ENCODE measurements around the gene OSBPL5. TPM values are rescaled to one million over a fixed set of nuclear protein-coding genes. Genes with fewer than 3 reads are reported as not detected.

OSBPL5 gene
- total RNA-seq, 1 donor from 2014 or later: 92.0 TPM

- no peak for TF ChIP-seq CTCF (IDR thresholded peaks at IDR 0.05)
- intact Hi-C loops (cut with DNase I): loop anchor here (5.0 kb wide), 1 partner anchor 44 kb away; the partner anchor contains the start of gene MRGPRG
- no peaks in the 10 kb centered on the region for H3K36me3 ChIP-seq
- H3K27me3 ChIP-seq: no peaks in the 10 kb centered on the region
- H3K27ac ChIP-seq: no peak overlapping the region
- DNase-seq (ENCODE audit: low spot score in 2 of 2): no peak
- H3K4me1 ChIP-seq: peaks cover 3 to 15% of the 10 kb centered on the region in 2 donors
- H3K4me3 ChIP-seq: no peak overlapping the region
- peaks cover 0 to 6% of the 10 kb centered on the region in 2 donors for H3K9me3 ChIP-seq
Observed at GRCh38 chr11:3173795-3174194, 8.7 kb upstream of the OSBPL5 start.

- Histone ChIP-seq H3K36me3 (no peaks in the 10 kb centered on the region), H3K4me1 (peaks cover 3 to 16% of the 10 kb centered on the region in 2 donors), H3K27me3 (no peaks in the 10 kb centered on the region), H3K27ac (no peak overlapping the region), H3K4me3 (no peak overlapping the region), H3K9me3 (peaks cover 0 to 6% of the 10 kb centered on the region in 2 donors)
- TF ChIP-seq CTCF (IDR thresholded peaks at IDR 0.05): no peak
- no peak for DNase-seq (ENCODE audit: low spot score in 2 of 2)
- intact Hi-C loops (cut with DNase I): loop anchor here (5.0 kb wide), 1 partner anchor 45 kb away; the partner anchor contains the start of gene MRGPRG
Observed at GRCh38 chr11:3171931-3172560, 6.9 kb upstream of the OSBPL5 start.

DNA sequence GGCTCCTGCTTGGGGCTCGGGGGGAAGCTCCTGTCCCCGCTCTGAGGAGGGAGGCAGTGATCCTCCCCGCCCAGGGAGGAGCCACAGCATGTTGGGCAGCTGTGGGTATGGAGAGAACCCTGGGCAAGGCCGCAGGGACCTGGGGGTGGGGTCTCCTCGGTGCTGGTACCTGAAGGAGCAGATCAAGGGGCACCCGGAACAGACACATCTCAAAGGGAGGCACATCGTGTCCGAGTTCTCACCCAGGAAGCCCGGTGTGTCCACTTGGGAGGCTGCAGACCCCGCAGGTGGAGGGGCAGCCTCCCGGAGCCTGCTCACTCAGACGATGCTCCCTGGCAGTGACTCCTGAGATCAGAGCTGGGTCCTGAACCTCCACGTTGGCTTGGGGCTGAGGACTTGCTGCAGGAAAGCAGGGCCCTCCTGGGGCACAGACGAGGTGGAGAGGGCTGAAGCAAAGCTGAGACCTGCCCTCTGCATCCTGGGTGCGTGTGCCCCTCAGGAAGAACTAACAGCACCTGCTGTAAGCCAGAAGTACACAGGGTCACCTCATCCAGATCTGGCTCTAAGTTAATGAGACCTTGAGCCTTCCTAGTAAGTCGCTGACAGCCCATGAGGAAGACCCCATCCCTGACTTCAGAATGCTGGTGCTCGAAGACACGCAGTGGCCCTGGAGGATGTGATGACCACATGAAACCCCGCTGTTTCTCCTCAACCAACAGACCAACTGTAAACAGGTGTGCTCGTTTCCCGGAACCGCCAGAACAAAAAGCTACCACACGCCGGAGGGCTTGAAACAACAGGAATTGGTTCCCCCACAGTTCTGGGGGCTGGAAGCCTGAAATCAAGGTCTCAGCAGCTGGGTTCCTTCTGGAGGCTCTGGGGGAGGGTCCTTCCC lies 5.9 kb upstream of the OSBPL5 start:
- Histone ChIP-seq H3K4me1 (peaks cover 3 to 16% of the 10 kb centered on the region in 2 donors), H3K27ac (no peak overlapping the region), H3K4me3 (no peak overlapping the region), H3K36me3 (no peaks in the 10 kb centered on the region), H3K9me3 (no peaks in the 10 kb centered on the region), H3K27me3 (no peaks in the 10 kb centered on the region)
- TF ChIP-seq CTCF (IDR thresholded peaks at IDR 0.05): no peak
- DNase-seq (ENCODE audit: low spot score in 2 of 2): no peak
- intact Hi-C loops (cut with DNase I): loop anchor here (5.0 kb wide), 1 partner anchor 46 kb away; the partner anchor contains the start of gene MRGPRG

GRCh38 chr11:3170044-3170755 lies 5.1 kb upstream of the OSBPL5 start:
- H3K9me3 ChIP-seq: no peaks in the 10 kb centered on the region
- intact Hi-C loops (cut with DNase I): loop anchor here (5.0 kb wide), 1 partner anchor 47 kb away; the partner anchor contains the start of gene MRGPRG
- peaks cover 9 to 21% of the 10 kb centered on the region in 2 donors for H3K4me1 ChIP-seq
- no peak for TF ChIP-seq CTCF (IDR thresholded peaks at IDR 0.05)
- no peak for DNase-seq (ENCODE audit: low spot score in 2 of 2)
- H3K27ac ChIP-seq: peak overlapping the region; percentile 66 to 91
- H3K4me3 ChIP-seq: peak overlapping the region; percentile 37 to 64
- H3K36me3 ChIP-seq: no peaks in the 10 kb centered on the region
- H3K27me3 ChIP-seq: no peaks in the 10 kb centered on the region
